Activated naive CD8-positive, alpha-beta T cell (primary cell): ENCODE data around the gene COG5.

Experiments used
- H3K27ac Mint-ChIP-seq: one replicate; pipeline ENCODE4 v1.8.0; 2021; ENCODE audit warnings: mixed read lengths
- H3K27me3 Mint-ChIP-seq: one replicate; pipeline ENCODE4 v1.8.0; 2021; ENCODE audit warnings: mixed read lengths
- H3K36me3 Mint-ChIP-seq: one replicate; pipeline ENCODE4 v1.8.0; 2021; ENCODE audit warnings: mixed read lengths
- H3K4me1 Mint-ChIP-seq: one replicate; pipeline ENCODE4 v1.8.0; 2021; ENCODE audit warnings: low read depth, mixed read lengths
- H3K4me3 Mint-ChIP-seq: one replicate; pipeline ENCODE4 v1.8.0; 2021; ENCODE audit warnings: mild to moderate bottlenecking, mixed read lengths
- H3K9me3 Mint-ChIP-seq: one replicate; pipeline ENCODE4 v1.8.0; 2021; ENCODE audit warnings: low read depth, mixed read lengths

The COG5 gene

GRCh38 chr7:107294182-107294581 is 269.5 kb downstream of the COG5 start:
- Mint-ChIP-seq H3K27me3 (no peaks in the 10 kb centered on the region), H3K4me1 (no peaks in the 10 kb centered on the region), H3K27ac (no peak overlapping the region), H3K36me3 (peaks cover 35% of the 10 kb centered on the region), H3K4me3 (no peak overlapping the region), H3K9me3 (no peaks in the 10 kb centered on the region)

- Mint-ChIP-seq H3K9me3 (no peaks in the 10 kb centered on the region), H3K4me1 (no peaks in the 10 kb centered on the region), H3K36me3 (peaks cover 35% of the 10 kb centered on the region), H3K27ac (no peak overlapping the region), H3K27me3 (no peaks in the 10 kb centered on the region), H3K4me3 (no peak overlapping the region)
Measured at GRCh38 chr7:107292591-107292990, 271.1 kb downstream of the COG5 start.

- peaks cover 37% of the 10 kb centered on the region for H3K36me3 Mint-ChIP-seq
- no peak overlapping the region for H3K27ac Mint-ChIP-seq
- no peaks in the 10 kb centered on the region for H3K4me1 Mint-ChIP-seq
- H3K27me3 Mint-ChIP-seq, result no peaks in the 10 kb centered on the region
- H3K4me3 Mint-ChIP-seq, result no peak overlapping the region
- no peaks in the 10 kb centered on the region for H3K9me3 Mint-ChIP-seq
Measured at GRCh38 chr7:107291434-107291833, 272.3 kb downstream of the COG5 start.

- peaks cover 19% of the 10 kb centered on the region for H3K36me3 Mint-ChIP-seq
- H3K27ac Mint-ChIP-seq, result no peak overlapping the region
- H3K27me3 Mint-ChIP-seq, result no peaks in the 10 kb centered on the region
- no peaks in the 10 kb centered on the region for H3K9me3 Mint-ChIP-seq
- no peak overlapping the region for H3K4me3 Mint-ChIP-seq
- H3K4me1 Mint-ChIP-seq, result no peaks in the 10 kb centered on the region
Measured at GRCh38 chr7:107286751-107287621, 276.7 kb downstream of the COG5 start.

- Mint-ChIP-seq H3K9me3 (no peaks in the 10 kb centered on the region), H3K27ac (no peak overlapping the region), H3K4me1 (no peaks in the 10 kb centered on the region), H3K27me3 (no peaks in the 10 kb centered on the region), H3K4me3 (no peak overlapping the region), H3K36me3 (peaks cover 9% of the 10 kb centered on the region)
Measured at GRCh38 chr7:107284911-107285479, 278.7 kb downstream of the COG5 start.

- H3K27ac Mint-ChIP-seq, result no peak overlapping the region
- H3K4me1 Mint-ChIP-seq, result no peaks in the 10 kb centered on the region
- peaks cover 23% of the 10 kb centered on the region for H3K36me3 Mint-ChIP-seq
- no peaks in the 10 kb centered on the region for H3K27me3 Mint-ChIP-seq
- H3K4me3 Mint-ChIP-seq, result no peak overlapping the region
- H3K9me3 Mint-ChIP-seq, result no peaks in the 10 kb centered on the region
Measured at GRCh38 chr7:107277331-107277730, 286.4 kb downstream of the COG5 start.

GRCh38 chr7:107276220-107276827 is 287.4 kb downstream of the COG5 start:
- H3K36me3 Mint-ChIP-seq, result peaks cover 25% of the 10 kb centered on the region
- no peak overlapping the region for H3K27ac Mint-ChIP-seq
- H3K4me1 Mint-ChIP-seq, result no peaks in the 10 kb centered on the region
- no peak overlapping the region for H3K4me3 Mint-ChIP-seq
- no peaks in the 10 kb centered on the region for H3K27me3 Mint-ChIP-seq
- H3K9me3 Mint-ChIP-seq, result no peaks in the 10 kb centered on the region

- H3K27me3 Mint-ChIP-seq, result no peaks in the 10 kb centered on the region
- H3K4me3 Mint-ChIP-seq, result no peak overlapping the region
- H3K9me3 Mint-ChIP-seq, result no peaks in the 10 kb centered on the region
- no peak overlapping the region for H3K27ac Mint-ChIP-seq
- peaks cover 22% of the 10 kb centered on the region for H3K36me3 Mint-ChIP-seq
- no peaks in the 10 kb centered on the region for H3K4me1 Mint-ChIP-seq
Measured at GRCh38 chr7:107274506-107274905, 289.2 kb downstream of the COG5 start.

- Mint-ChIP-seq H3K9me3 (no peaks in the 10 kb centered on the region), H3K4me1 (no peaks in the 10 kb centered on the region), H3K4me3 (no peak overlapping the region), H3K27me3 (no peaks in the 10 kb centered on the region), H3K27ac (no peak overlapping the region), H3K36me3 (peaks cover 15% of the 10 kb centered on the region)
Measured at GRCh38 chr7:107269790-107270189, 293.9 kb downstream of the COG5 start.

- H3K36me3 Mint-ChIP-seq, result peaks cover 12% of the 10 kb centered on the region
- H3K4me1 Mint-ChIP-seq, result no peaks in the 10 kb centered on the region
- H3K27me3 Mint-ChIP-seq, result no peaks in the 10 kb centered on the region
- no peak overlapping the region for H3K27ac Mint-ChIP-seq
- H3K4me3 Mint-ChIP-seq, result no peak overlapping the region
- no peaks in the 10 kb centered on the region for H3K9me3 Mint-ChIP-seq
Measured at GRCh38 chr7:107268594-107268993, 295.1 kb downstream of the COG5 start.

GRCh38 chr7:107267138-107267537 is 296.6 kb downstream of the COG5 start:
- Mint-ChIP-seq H3K27me3 (no peaks in the 10 kb centered on the region), H3K27ac (no peak overlapping the region), H3K4me1 (no peaks in the 10 kb centered on the region), H3K4me3 (no peak overlapping the region), H3K36me3 (peaks cover 11% of the 10 kb centered on the region), H3K9me3 (no peaks in the 10 kb centered on the region)

GRCh38 chr7:107264723-107265122 is 299.0 kb downstream of the COG5 start:
- H3K4me1 Mint-ChIP-seq, result no peaks in the 10 kb centered on the region
- H3K36me3 Mint-ChIP-seq, result peaks cover 12% of the 10 kb centered on the region
- no peak overlapping the region for H3K4me3 Mint-ChIP-seq
- no peaks in the 10 kb centered on the region for H3K27me3 Mint-ChIP-seq
- H3K27ac Mint-ChIP-seq, result no peak overlapping the region
- H3K9me3 Mint-ChIP-seq, result no peaks in the 10 kb centered on the region

GRCh38 chr7:107262857-107263256 is 300.9 kb downstream of the COG5 start:
- H3K27ac Mint-ChIP-seq, result no peak overlapping the region
- H3K36me3 Mint-ChIP-seq, result peaks cover 4% of the 10 kb centered on the region
- no peaks in the 10 kb centered on the region for H3K9me3 Mint-ChIP-seq
- no peaks in the 10 kb centered on the region for H3K4me1 Mint-ChIP-seq
- no peak overlapping the region for H3K4me3 Mint-ChIP-seq
- no peaks in the 10 kb centered on the region for H3K27me3 Mint-ChIP-seq

- peaks cover 4% of the 10 kb centered on the region for H3K36me3 Mint-ChIP-seq
- peaks cover 1% of the 10 kb centered on the region for H3K4me1 Mint-ChIP-seq
- no peaks in the 10 kb centered on the region for H3K9me3 Mint-ChIP-seq
- H3K4me3 Mint-ChIP-seq, result no peak overlapping the region
- no peaks in the 10 kb centered on the region for H3K27me3 Mint-ChIP-seq
- H3K27ac Mint-ChIP-seq, result no peak overlapping the region
Measured at GRCh38 chr7:107258737-107259136, 305.0 kb downstream of the COG5 start.

- Mint-ChIP-seq H3K4me3 (no peak overlapping the region), H3K36me3 (peaks cover 2% of the 10 kb centered on the region), H3K27me3 (no peaks in the 10 kb centered on the region), H3K9me3 (no peaks in the 10 kb centered on the region), H3K4me1 (peaks cover 7% of the 10 kb centered on the region), H3K27ac (no peak overlapping the region)
Measured at GRCh38 chr7:107255602-107256001, 308.1 kb downstream of the COG5 start.
